HepG2 (cell line): ENCODE measurements around the gene HOXA4. TPM values are rescaled to one million over a fixed set of nuclear protein-coding genes. Genes with fewer than 3 reads are reported as not detected.

Experiments
- ELF3 ChIP-seq: IDR thresholded peaks from 2 replicates; pipeline ENCODE4 v1.6.1; 2016; ENCODE audit warnings: missing genetic modification reagents, missing compliant biosample characterization
- RARA ChIP-seq: IDR thresholded peaks from 2 replicates; pipeline ENCODE4 v1.6.1; 2016; ENCODE audit warnings: missing genetic modification reagents, missing compliant biosample characterization
- SP1 ChIP-seq, 2 experiments: fragments of 450-650 bp in 1 of 2; sonication (generic) in 1 of 2; formaldehyde crosslinking in 1 of 2; IDR thresholded peaks; 2 replicates each; pipeline versions ENCODE4 v1.4.0 to v1.6.1; 2016 to 2020; ENCODE audit warnings: missing genetic modification reagents in 1 of 2
- SRY ChIP-seq: sonication (generic); formaldehyde crosslinking; IDR thresholded peaks from 2 replicates; pipeline ENCODE4 v1.8.0; 2022; ENCODE audit warnings: mild to moderate bottlenecking, missing genetic modification reagents
- ZBTB2 ChIP-seq: sonication (generic); formaldehyde crosslinking; IDR thresholded peaks from 2 replicates; pipeline ENCODE4 v1.8.0; 2022; ENCODE audit warnings: low read depth, missing genetic modification reagents
- ZNF724P ChIP-seq: sonication (generic); formaldehyde crosslinking; IDR thresholded peaks from 2 replicates; pipeline ENCODE4 v1.8.0; 2022; ENCODE audit warnings: missing genetic modification reagents, borderline replicate concordance
- ZNF790 ChIP-seq: sonication (generic); formaldehyde crosslinking; IDR thresholded peaks from 2 replicates; pipeline ENCODE4 v1.8.0; 2022; ENCODE audit warnings: missing genetic modification reagents, mild to moderate bottlenecking, borderline replicate concordance
- polyA plus RNA-seq, 8 experiments: library from polyadenylated mRNA; depleted of rRNA in 3 of 8; stranded (reverse) in 7 of 8; unstranded in 1 of 8; fragments of >200 nt; fragmentation: Illumina TruSeq in 4 of 8; extraction: Trizol in 4 of 8; gene quantifications; 2 replicates each; pipeline versions ENCODE4 v1.2.1 to v1.2.3, GENCODE V29; 2011 to 2016; ENCODE audit warnings: low read depth in 4 of 8, missing spikeins in 1 of 8, mixed read lengths in 1 of 8; ENCODE audit not compliant: insufficient read depth in 1 of 8
- total RNA-seq, 5 experiments: library from RNA; depleted of rRNA; stranded (reverse); fragments of >200 nt; fragmentation: Illumina TruSeq; extraction: Trizol; gene quantifications; 2 replicates each; pipeline ENCODE4 v1.2.3, GENCODE V29; 2016; ENCODE audit warnings: low read depth in 1 of 5
- TF ChIP-seq, protein P1 (sequence below): sonication (generic); formaldehyde crosslinking; IDR thresholded peaks from 2 replicates; pipeline ENCODE4 v1.8.0; 2022; ENCODE audit warnings: mild to moderate bottlenecking, missing genetic modification reagents; ENCODE audit not compliant: insufficient replicate concordance
- TF ChIP-seq, protein P2 (sequence below): sonication (generic); formaldehyde crosslinking; IDR thresholded peaks from 2 replicates; pipeline ENCODE4 v1.5.1; 2020; ENCODE audit warnings: missing genetic modification reagents, mild to moderate bottlenecking, borderline replicate concordance
- TF ChIP-seq, protein P3 (sequence below): IDR thresholded peaks from 2 replicates; pipeline ENCODE4 v1.6.1; 2016; ENCODE audit warnings: mild to moderate bottlenecking

Gene HOXA4
- total and polyA plus RNA-seq, 2 of the 13 experiments (the other 11 are each of a cell fraction or from before 2014, with no cell fraction given) = 2.4 to 5.4 TPM

DNA sequence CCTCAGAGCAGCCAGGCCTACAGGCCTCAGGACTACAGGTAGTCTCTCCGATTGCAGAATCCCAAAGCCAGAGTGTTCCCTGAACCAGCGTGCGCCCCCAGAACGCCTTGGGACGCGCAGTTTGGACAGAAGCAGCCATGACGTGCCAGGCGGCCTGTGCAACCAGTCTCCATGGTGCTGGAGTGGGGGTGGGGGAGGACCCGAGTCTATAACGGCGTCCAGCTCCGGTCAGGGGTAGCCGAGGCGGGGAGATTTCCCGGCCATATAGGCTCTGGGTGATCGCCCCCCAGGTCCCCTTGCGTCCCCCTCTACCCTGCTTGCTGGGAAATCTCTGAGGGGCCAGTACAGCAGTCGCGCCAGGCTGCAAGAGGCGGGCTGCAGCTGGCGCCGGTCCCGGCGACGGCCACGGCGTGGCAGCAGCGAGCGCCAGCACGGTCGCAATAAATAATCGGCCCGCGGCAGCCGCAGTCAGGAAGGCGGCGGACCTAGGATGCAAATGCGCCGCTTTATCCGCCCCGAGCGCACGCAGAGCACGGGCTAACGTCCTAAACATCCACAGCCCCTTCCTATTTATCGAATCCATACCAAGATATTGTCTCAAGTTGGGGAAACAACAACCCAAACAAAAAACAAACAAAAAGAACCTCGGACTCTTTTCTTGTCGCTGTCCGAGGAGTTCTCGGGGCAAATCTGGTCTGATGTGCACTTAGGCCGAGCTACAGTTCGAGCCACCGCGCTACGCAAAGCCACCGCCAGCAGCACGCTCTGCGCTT, 20.2 kb upstream of the HOXA4 start (continued):
- TF ChIP-seq, protein P1, sequence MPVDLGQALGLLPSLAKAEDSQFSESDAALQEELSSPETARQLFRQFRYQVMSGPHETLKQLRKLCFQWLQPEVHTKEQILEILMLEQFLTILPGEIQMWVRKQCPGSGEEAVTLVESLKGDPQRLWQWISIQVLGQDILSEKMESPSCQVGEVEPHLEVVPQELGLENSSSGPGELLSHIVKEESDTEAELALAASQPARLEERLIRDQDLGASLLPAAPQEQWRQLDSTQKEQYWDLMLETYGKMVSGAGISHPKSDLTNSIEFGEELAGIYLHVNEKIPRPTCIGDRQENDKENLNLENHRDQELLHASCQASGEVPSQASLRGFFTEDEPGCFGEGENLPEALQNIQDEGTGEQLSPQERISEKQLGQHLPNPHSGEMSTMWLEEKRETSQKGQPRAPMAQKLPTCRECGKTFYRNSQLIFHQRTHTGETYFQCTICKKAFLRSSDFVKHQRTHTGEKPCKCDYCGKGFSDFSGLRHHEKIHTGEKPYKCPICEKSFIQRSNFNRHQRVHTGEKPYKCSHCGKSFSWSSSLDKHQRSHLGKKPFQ (CRISPR knock-in tag) = peak; percentile 50
- 0 out of 2 replicates have a peak, but pooled peaks have one; percentile 20 for TF ChIP-seq ZNF790
- TF ChIP-seq RARA (CRISPR knock-in tag) = no peak
- 0 out of 2 replicates have a peak, but pooled peaks have one; percentile 19 for TF ChIP-seq ELF3 (CRISPR knock-in tag)
- no peak for TF ChIP-seq ZBTB2 (CRISPR knock-in tag)
- 0 out of 2 replicates have a peak, but pooled peaks have one; percentile 17 for TF ChIP-seq ZNF724P (CRISPR knock-in tag)
- TF ChIP-seq, protein P2, sequence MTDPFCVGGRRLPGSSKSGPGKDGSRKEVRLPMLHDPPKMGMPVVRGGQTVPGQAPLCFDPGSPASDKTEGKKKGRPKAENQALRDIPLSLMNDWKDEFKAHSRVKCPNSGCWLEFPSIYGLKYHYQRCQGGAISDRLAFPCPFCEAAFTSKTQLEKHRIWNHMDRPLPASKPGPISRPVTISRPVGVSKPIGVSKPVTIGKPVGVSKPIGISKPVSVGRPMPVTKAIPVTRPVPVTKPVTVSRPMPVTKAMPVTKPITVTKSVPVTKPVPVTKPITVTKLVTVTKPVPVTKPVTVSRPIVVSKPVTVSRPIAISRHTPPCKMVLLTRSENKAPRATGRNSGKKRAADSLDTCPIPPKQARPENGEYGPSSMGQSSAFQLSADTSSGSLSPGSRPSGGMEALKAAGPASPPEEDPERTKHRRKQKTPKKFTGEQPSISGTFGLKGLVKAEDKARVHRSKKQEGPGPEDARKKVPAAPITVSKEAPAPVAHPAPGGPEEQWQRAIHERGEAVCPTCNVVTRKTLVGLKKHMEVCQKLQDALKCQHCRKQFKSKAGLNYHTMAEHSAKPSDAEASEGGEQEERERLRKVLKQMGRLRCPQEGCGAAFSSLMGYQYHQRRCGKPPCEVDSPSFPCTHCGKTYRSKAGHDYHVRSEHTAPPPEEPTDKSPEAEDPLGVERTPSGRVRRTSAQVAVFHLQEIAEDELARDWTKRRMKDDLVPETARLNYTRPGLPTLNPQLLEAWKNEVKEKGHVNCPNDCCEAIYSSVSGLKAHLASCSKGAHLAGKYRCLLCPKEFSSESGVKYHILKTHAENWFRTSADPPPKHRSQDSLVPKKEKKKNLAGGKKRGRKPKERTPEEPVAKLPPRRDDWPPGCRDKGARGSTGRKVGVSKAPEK (CRISPR knock-in tag) = 0 out of 2 replicates have a peak, but pooled peaks have one; percentile 9
- TF ChIP-seq SRY (CRISPR knock-in tag) = 0 out of 2 replicates have a peak, but pooled peaks have one; percentile 34
- no peak for TF ChIP-seq SP1 (IDR thresholded peaks at IDR 0.05)
- no peak for TF ChIP-seq SP1 (CRISPR knock-in tag; IDR thresholded peaks at IDR 0.05)
- TF ChIP-seq, protein P3, sequence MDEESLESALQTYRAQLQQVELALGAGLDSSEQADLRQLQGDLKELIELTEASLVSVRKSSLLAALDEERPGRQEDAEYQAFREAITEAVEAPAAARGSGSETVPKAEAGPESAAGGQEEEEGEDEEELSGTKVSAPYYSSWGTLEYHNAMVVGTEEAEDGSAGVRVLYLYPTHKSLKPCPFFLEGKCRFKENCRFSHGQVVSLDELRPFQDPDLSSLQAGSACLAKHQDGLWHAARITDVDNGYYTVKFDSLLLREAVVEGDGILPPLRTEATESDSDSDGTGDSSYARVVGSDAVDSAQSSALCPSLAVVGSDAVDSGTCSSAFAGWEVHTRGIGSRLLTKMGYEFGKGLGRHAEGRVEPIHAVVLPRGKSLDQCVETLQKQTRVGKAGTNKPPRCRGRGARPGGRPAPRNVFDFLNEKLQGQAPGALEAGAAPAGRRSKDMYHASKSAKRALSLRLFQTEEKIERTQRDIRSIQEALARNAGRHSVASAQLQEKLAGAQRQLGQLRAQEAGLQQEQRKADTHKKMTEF (CRISPR knock-in tag) = peak; percentile 63; the same call in 1 of the 2 replicates
